ENCODE measurements around the gene TMEM132C.

Gene TMEM132C

GRCh38 chr12:128707488-128707887 lies 440.5 kb downstream of the TMEM132C start:
- no peak for DNase-seq (ENCODE audit: low read depth in 2 of 2)

- DNase-seq (ENCODE audit: low read depth in 2 of 2), result no peak
These were observed 441.8 kb downstream of the TMEM132C start for GRCh38 chr12:128708789-128709188.

- no peak for DNase-seq (ENCODE audit: low read depth in 2 of 2)
These were observed 442.7 kb downstream of the TMEM132C start for GRCh38 chr12:128709660-128710059.

GRCh38 chr12:128711486-128711885 lies 444.5 kb downstream of the TMEM132C start:
- DNase-seq (ENCODE audit: low read depth in 2 of 2), result no peak

GRCh38 chr12:128712622-128713021 lies 445.7 kb downstream of the TMEM132C start:
- no peak for DNase-seq (ENCODE audit: low read depth in 2 of 2)

- DNase-seq (ENCODE audit: low read depth in 2 of 2), result no peak
These were observed 448.5 kb downstream of the TMEM132C start for GRCh38 chr12:128715485-128715884.

- DNase-seq (ENCODE audit: low read depth in 2 of 2), result no peak
These were observed 457.6 kb downstream of the TMEM132C start for GRCh38 chr12:128724468-128725046.

- DNase-seq (ENCODE audit: low read depth in 2 of 2), result no peak
These were observed 459.9 kb downstream of the TMEM132C start for GRCh38 chr12:128726886-128727285.

- no peak for DNase-seq (ENCODE audit: low read depth in 2 of 2)
These were observed 460.5 kb downstream of the TMEM132C start for GRCh38 chr12:128727461-128727860.

GRCh38 chr12:128727999-128728398 lies 461.0 kb downstream of the TMEM132C start:
- DNase-seq (ENCODE audit: low read depth in 2 of 2), result no peak

- no peak for DNase-seq (ENCODE audit: low read depth in 2 of 2)
These were observed 462.7 kb downstream of the TMEM132C start for GRCh38 chr12:128729628-128730121.

GRCh38 chr12:128734371-128734770 lies 467.4 kb downstream of the TMEM132C start:
- DNase-seq (ENCODE audit: low read depth in 2 of 2), result no peak

GRCh38 chr12:128737292-128737966 lies 470.5 kb downstream of the TMEM132C start:
- DNase-seq (ENCODE audit: low read depth in 2 of 2), result no peak

GRCh38 chr12:128743916-128744315 lies 476.9 kb downstream of the TMEM132C start:
- DNase-seq (ENCODE audit: low read depth in 2 of 2), result no peak

- DNase-seq (ENCODE audit: low read depth in 2 of 2), result no peak
These were observed 479.1 kb downstream of the TMEM132C start for GRCh38 chr12:128745772-128746689.

GRCh38 chr12:128747441-128747840 lies 480.5 kb downstream of the TMEM132C start:
- no peak for DNase-seq (ENCODE audit: low read depth in 2 of 2)

GRCh38 chr12:128752386-128752785 lies 485.4 kb downstream of the TMEM132C start:
- no peak for DNase-seq (ENCODE audit: low read depth in 2 of 2)

- DNase-seq (ENCODE audit: low read depth in 2 of 2), result no peak
These were observed 486.5 kb downstream of the TMEM132C start for GRCh38 chr12:128753438-128753837.

- DNase-seq (ENCODE audit: low read depth in 2 of 2), result no peak
These were observed 487.3 kb downstream of the TMEM132C start for GRCh38 chr12:128754275-128754674.

- no peak for DNase-seq (ENCODE audit: low read depth in 2 of 2)
These were observed 488.6 kb downstream of the TMEM132C start for GRCh38 chr12:128755566-128755965.
